ENCODE measurements around the gene COL8A1.
"Not testable (repeated sequence)": the region's sequence is repeated elsewhere in the genome, so short reads cannot be mapped to it uniquely, and the experiment has no call there.

The COL8A1 gene

DNA sequence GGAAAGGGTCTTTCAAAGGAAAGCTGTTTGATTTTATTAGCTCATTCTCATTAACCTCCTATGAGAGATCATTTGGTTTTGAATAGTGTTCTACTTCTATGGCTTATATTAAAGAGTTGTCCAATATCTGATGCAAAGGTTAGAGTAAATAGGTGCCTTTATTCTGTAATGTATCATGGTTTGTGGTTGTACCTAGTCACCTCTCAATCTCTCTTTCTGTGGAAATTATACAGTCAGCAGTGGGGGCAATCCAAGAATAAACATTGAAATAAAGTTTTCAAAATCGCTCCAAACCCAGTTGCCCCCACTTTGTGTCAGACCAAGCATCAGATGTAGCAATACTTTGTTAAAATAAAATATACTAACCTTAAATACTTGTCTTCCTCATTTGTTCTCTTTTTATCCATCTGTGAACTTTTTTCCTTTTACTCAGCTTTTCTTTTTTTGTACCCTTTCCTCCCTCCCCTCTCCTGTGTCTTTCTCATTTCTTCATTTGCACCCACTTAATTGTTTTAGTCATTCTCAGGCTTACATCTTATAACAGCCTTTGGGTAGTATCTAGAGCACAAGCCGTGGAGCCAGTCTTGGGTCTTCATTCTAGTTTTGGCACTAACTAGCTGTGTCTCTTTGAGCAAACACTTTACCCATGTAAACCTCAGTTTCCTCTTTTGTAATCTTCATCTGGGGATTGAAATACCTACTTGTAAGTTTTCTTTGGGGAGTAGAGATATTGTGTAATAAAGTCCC lies 196.0 kb downstream of the COL8A1 start:
- no peak for DNase-seq (ENCODE audit: insufficient read length, low spot score)
- FAIRE-seq = no peak
- TF ChIP-seq, protein P1, sequence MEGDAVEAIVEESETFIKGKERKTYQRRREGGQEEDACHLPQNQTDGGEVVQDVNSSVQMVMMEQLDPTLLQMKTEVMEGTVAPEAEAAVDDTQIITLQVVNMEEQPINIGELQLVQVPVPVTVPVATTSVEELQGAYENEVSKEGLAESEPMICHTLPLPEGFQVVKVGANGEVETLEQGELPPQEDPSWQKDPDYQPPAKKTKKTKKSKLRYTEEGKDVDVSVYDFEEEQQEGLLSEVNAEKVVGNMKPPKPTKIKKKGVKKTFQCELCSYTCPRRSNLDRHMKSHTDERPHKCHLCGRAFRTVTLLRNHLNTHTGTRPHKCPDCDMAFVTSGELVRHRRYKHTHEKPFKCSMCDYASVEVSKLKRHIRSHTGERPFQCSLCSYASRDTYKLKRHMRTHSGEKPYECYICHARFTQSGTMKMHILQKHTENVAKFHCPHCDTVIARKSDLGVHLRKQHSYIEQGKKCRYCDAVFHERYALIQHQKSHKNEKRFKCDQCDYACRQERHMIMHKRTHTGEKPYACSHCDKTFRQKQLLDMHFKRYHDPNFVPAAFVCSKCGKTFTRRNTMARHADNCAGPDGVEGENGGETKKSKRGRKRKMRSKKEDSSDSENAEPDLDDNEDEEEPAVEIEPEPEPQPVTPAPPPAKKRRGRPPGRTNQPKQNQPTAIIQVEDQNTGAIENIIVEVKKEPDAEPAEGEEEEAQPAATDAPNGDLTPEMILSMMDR (IDR thresholded peaks at IDR 0.05; ENCODE audit: insufficient read depth, missing control alignments) = no peak

DNA sequence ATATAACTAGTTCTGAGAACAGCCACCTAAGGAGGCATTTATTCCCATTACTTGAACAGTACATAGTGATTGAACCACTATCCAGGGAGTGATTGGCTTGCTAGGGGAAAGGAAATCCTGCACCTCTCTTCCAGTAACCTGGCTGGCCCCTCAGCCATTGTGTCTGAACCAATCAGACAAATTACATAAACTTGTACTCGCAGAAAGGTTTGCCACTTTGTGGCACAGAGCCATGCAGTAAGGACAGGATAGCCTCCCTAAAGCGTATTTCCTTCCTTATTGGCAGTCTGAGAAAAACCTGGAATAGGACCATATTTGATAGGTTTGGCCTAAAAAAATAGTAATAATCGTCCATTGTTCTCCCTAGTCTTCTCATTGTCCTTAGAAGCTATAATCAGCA lies 198.3 kb downstream of the COL8A1 start:
- DNase-seq (ENCODE audit: insufficient read length, low spot score) (no peak), FAIRE-seq (no peak)
- TF ChIP-seq, protein P1 (IDR thresholded peaks at IDR 0.05; ENCODE audit: insufficient read depth, missing control alignments) = no peak

DNA sequence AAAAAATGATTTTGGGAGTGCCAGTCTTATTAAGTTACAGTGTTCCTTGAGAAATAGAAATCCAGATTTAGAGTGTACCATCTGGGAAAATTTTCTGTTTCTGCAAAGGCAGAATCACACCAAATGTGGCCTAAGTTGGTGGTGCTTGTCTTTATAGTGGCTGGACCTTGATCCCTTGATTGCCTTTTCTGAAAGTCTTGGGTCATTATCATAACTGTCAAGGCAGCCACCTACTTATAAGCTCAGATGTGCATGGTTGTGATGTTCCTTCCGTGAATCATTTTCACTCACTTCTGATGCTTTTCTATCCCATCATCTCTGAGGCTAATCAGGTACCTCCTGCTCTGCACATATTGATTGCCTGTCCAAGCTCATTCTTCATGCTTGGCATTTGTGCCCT lies 199.3 kb downstream of the COL8A1 start:
- FAIRE-seq (no peak), DNase-seq (ENCODE audit: insufficient read length, low spot score) (no peak)
- TF ChIP-seq, protein P1 (IDR thresholded peaks at IDR 0.05; ENCODE audit: insufficient read depth, missing control alignments) = no peak

DNA sequence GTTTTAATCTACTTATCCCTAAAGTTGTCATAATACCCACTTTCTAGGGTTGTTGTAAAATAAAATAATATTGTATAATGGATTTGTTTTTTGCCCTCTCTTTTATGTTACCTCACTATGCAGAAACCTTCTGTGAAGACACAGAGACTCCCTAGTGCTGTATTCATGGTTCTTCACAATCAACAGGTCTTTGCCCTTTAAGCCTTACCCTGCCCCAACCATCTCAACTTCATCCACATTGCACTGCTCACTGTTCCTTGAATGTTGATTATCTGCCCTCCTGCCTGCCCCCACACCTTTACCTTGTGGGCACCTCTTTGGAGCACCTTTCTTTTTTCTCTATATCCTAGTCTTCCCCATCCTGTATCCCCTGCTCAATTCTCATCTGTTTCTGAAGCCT lies 200.4 kb downstream of the COL8A1 start:
- DNase-seq (ENCODE audit: insufficient read length, low spot score) (no peak), FAIRE-seq (no peak)
- TF ChIP-seq, protein P1 (IDR thresholded peaks at IDR 0.05; ENCODE audit: insufficient read depth, missing control alignments) = no peak

DNA sequence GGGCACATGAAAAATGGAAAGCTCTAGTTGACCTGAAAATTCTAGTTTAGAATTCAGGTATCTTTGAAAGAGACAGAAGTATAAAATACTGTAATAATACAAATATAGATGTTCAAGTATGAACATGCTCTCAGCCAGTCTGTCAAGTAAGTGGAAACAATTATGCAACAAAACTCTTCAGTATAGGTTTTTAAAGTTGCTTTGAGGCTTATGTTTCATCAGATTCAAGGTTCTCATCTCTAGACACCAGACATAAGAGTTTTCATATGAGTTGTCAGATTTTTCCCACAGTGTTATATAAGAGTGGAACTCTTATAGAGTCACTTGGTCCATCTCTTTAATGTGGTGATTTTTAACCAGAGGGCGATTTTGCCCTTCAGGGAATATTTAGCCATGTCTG lies 201.2 kb downstream of the COL8A1 start:
- FAIRE-seq (no peak), DNase-seq (ENCODE audit: insufficient read length, low spot score) (no peak)
- TF ChIP-seq, protein P1 (IDR thresholded peaks at IDR 0.05; ENCODE audit: insufficient read depth, missing control alignments) = no peak

DNA sequence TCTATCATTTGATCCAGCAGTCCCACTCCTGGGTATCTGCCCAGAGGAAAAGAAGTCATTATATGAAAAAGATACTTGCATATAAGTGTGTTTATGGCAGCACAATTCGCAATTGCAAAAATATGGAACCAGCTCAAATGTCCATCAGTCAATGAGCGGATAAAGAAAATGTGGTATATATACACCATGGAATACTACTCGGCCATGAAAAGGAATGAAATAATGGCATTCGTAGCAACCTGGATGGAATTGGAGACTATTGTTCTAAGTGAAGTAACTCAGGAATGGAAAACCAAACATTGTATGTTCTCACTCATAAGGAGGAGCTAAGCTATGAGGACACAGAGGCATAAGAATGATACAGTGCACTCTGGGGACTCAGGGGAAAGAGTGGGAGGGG lies 203.6 kb downstream of the COL8A1 start:
- not testable (repeated sequence) for DNase-seq (ENCODE audit: insufficient read length, low spot score); FAIRE-seq

DNA sequence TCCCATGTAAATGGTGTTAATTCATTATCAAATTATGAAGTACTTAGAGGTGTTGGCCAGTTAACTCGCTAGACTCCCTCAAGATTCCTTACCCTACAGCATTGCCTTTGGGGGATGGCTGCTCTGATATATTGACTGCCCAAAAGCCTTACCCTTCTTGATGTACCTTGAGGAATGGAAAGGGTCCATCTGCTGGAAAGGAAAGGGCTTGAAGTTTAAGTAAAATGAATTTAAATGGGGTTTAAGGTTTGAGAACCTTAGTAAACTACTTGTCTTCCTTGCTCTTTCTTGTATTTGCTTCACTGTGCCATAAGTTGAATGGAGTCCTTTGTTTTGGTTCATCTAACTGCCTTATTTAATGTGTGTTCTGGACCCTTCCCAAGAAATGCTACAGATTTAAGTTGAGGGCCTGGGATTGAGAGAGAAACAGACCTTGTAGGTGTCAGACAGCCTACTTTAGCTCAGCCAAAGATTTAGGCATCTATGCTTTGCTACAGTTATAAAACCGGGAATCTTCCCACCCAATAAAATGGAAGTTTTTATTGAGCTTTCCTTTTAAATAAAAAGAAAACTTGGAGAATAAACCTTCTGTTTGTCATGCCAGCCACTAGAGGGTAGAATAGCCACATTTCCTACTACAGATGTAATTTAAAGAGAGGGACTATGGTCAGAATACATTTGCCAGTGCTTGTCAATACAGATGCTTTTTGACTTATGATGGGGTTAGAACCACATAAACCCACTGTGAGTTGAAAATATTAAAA lies 204.6 kb downstream of the COL8A1 start:
- DNase-seq (ENCODE audit: insufficient read length, low spot score) = no peak
- TF ChIP-seq, protein P1 (IDR thresholded peaks at IDR 0.05; ENCODE audit: insufficient read depth, missing control alignments) = peak; percentile 71
- FAIRE-seq = no peak

Measured in D721Med (cell line).